ENCODE measurements around the gene B3GNT9.
A peak's percentile ranks its signal among the peaks of the same experiment; 100 is the strongest.

The B3GNT9 gene

DNA sequence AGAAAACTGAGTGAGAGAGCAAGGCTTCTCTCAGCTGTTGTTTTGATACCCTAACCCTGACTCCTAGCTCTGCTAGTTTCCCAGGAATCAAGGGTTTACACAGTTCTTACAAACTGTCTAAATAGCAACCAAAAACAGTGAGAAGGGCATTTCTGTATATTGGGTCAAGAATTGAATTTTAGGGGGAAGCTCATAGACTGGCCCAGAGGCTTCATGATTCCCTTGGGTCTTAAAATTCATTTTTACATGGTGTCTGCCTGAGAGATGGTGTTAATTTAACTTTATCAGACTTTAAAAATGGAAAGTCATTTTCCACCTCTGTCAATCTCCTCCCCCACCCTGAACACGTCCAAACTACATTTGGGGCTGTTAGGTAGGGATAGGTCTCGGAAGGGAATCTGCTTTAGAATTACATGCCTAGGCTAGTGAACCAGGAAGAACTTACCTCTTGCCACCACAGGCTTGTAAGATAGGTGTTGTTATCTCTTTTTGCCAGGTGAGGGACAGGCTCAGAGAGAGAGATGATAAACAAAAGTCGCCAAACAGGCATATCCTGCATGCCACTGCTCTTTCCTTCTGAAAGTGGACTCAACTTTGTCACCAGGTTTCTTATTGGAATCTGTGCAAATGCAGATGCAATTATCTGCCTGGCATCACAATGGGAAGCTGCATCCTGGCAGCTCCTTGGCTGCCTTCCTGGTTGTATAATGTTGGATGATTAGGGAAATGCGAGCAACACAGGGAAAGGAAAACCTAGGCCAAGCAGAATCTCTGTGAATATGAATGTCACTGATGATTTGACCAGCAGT is 38.0 kb downstream of the B3GNT9 start:
- no peak for DNase-seq (ENCODE audit: low read depth)

DNA sequence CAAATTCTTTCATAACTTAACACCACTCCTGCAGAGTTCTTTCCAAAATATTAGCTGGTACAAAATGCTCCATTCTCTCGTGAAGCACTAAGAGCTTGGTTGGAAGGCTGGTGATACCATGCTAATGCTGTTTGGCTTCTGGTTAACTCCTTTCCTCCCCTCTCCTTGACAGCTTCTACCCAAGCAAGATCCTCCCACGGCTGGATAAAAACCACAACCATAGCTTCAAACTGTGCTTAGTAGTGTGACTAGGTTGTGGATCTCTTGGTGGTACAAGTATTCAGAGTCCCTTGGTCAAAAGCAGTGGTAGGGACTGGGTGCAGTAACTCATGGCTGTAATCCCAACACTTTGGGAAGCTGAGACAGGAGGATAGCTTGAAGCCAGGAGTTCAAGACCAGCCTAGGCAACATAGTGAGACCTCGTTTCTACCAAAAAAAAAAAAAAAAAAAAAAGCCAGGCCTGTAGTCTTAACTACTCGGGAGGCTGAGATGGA is 38.8 kb downstream of the B3GNT9 start:
- DNase-seq (ENCODE audit: low read depth) = no peak

DNA sequence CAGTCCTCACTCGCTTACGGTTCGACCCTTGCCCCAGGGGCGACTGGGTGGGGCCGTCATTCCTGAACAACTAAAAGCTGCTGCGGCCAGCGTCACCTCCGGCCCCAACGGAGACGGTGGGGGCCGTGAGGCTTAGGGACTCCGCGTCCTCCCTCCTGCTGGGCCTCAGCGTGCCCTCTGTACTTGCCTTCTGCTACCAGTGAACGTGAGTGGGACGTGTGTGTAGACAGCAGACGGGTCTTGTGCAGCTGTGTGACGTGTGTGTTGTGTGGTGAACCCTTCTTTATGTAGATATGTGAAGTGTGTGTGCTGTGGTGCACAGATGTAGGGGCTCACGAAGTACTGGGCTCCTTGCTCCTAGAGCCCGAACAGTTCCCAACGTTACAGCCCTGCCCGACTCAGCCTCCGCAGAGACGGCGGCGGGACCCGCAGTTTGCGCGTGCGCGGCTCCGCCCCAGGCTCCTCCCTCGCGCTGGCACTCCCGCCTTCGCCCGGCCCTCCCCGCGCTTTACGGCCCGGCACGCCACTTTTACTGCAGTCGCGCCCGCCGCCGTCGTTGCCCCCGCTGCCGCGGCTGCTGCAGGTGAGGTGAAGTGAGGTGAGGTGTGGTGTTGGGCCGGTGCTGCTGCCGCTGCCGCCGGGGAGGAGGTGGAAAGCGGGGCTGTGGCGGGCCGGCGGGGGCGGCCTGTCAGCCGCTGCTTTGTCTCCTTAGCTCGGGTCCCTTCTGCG is 41.2 kb downstream of the B3GNT9 start, which contains the start of gene PHAF1:
PHAF1 (plus strand) TSS at position 535 of the 729 bp plus-strand sequence. CDS start 235 bp downstream, outside the sequence.
- DNase-seq (ENCODE audit: low read depth) = peak; percentile 95

DNA sequence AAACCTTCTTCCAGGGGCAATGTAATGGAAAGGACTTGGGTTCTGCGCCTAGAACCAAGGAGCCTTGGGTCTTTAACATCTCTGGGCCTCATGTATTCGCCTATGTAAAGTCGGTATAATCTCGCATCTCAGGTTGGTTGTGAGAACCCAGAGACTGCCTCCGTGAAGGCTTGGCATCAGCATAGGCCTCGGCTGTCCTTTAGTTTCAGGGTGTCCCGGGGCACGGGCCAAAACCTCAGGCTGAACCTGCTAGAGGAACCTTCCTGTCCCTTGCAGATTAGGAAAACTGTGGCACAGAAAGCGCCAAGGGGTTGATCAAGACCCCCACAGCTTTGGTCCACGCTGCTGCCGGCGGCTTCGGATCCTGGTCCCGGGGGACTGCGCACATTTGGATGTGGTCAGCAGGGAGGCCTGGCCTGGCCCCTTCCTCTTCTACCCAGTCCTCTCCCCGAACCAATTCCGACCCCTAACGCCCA is 41.8 kb downstream of the B3GNT9 start:
- DNase-seq (ENCODE audit: low read depth) = no peak

DNA sequence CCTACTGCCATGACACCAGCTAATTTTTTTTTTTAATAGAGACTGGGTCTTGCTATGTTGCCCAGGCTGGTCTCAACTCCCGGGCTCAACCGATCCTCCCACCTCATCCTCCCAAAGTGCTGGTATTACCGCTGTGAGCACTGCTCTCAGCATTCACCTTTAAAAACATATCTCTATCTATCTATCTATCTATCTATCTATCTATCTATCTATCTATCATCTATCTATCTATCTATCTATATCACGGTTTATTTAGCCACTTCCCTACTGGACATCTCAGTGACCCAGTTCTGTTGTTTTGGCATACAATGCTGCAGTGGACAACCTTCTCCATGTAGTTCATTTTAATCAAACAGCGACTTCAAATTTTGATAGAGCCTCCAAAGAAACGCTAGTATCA is 42.3 kb downstream of the B3GNT9 start:
- no peak for DNase-seq (ENCODE audit: low read depth)

DNA sequence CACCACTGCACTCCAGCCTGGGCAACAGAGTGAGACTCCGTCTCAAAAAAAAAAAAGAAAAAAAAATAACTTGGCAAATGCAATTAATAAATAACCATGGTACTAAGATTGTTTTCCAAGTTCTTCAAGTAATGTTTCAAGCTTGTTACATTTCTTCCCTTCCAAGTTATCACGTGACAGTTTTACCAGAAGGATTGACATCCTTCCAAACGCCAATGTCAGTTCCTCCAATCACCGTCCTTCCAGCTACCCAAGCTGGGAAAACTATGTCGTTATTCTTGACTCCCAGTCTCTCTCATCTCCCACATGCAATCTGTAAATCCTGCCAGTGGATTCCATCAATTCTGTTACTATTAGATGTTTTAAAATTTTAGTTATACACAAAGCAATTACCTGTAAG is 44.9 kb downstream of the B3GNT9 start:
- no peak for DNase-seq (ENCODE audit: low read depth)

DNA sequence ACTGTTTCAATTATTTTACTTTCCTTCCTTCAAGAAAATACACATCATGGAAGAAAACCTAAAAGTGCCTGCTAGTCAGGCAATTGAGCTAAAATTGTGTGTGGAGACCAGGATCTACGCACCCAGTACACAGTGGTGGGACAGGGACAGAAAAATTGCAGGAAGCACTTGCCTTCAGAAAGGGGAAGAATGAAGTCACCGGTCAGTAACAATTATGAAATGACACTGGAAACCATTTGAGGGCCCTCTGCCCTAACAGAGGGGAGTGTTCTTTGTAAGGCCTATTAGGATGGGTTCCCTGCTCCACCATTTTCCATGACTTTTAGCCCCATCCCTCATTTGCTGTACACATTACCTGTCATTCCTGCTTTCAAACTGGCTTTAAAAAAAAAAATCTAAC is 45.6 kb downstream of the B3GNT9 start:
- no peak for DNase-seq (ENCODE audit: low read depth)

DNA sequence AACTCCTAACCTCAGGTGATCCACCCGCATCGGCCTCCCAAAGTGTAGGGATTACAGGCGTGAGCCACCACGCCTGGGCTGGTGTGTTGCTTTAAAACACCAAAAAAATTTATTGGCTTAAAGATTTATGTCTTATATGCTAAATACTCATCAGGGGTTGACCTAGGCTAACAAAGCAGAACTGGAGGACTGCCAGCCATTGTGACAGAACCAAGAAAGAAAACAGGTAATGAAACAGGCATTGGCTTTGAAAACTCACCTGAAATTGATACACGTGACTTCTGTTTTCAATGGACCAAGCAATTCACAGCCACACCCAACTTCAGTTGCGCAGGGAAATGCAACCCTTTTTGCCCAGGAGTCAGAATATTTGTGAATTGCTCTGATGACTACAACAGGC is 46.0 kb downstream of the B3GNT9 start:
- DNase-seq (ENCODE audit: low read depth) = no peak

DNA sequence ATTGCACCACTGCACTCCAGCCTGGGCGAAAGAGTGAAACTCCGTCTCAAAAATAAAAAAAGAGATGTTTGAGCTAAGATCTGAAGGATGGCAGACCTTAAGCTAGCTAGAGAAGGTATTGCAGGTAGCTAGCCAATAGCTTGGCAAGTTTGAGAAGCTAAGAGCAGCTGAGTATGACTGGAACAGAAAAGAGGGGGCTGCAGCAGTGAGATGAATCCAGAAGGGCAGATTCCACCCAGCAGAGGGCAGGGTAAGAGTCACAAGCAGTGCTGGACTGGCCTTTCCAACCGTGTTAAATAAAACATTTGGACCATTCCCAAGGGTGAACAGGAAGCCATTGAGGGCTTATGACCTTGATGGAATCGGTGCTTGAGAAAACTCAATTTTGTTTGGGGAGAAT is 46.7 kb downstream of the B3GNT9 start:
- DNase-seq (ENCODE audit: low read depth) = no peak

DNA sequence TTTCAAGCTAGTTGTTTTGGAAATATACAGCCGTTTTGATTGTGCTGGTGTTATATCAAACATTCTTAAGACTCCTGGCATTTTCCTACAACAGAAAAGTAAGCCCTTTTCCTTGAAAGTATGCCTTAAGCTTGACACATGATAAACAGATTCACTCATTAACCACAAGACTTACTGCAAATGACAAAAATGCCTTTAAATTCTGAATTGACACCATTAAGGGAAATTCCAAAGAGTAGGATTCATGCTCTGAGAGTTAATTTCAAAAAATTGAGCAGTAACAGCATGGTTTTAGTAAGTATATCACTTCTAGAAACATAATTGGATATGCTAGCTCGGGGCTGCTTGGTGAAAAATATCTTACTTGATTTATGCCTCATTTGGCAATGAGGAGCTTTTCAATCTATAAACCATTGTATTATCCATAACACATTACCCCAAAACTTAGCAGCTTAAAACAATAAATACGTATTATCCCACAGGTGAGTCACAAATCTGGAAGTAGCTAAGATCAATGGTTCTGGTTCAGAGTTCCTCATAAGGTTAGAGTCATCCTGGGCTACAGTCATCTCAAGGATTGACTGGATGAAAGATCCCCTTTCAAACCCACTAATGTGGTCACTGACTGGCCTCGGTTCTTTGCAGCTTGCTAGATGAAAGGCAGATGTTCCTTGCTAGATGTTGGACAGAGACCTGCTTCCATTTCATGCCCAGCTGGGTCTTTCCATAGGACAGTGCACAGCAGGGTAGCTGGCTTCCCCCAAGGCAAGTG is 49.3 kb downstream of the B3GNT9 start:
- no peak for DNase-seq (ENCODE audit: low read depth)

DNA sequence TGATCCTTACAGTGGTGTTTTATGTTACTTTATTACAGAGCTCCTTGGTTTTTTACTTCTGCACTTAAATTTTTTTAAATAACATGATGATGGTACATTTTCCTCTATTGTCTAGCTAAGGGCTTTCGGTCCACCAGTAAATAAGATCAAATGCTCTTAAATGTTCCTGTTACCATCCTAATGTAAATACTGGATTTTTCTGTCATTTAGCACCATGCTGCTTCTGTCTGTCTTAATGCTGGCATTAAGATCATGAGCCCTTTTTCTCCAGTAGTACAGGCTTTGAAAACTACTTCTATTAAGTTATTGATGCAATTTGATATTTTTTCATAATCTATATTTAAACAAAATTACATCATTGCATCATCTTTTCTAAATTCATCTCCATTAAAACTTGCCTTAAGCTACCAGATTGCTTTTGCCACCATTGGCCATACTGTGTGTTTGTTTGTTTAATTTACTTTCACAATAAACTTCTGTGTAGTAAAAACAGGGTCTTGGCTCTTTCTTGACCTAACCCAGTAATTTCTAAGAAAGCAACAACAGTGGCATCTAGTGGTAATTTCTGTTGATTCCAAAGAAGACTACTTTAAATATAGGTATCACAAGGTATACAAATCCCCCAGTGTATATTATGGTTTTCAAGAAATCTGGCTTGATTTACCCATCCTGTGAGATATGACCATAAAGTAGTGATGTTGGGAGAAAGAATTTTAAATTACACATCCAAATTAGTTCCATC is 50.1 kb downstream of the B3GNT9 start:
- DNase-seq (ENCODE audit: low read depth) = no peak

DNA sequence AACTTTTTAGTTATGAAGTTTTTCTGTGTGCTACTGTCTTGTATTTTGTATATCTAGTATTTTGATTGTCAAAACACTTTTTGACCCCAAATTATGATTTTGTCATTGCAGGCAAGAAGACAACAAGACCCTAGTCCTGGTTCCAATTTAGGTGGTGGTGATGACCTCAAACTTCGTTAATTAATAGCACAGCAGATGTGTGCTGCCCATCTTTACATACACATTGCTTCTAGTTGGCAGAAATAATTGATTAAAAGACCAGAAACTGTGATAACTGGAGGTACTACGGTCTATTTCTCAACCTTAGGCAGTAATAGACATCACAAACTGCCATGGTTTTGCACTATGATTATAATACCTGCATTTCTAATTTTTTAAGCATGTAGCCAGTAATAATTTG is 52.2 kb downstream of the B3GNT9 start:
- DNase-seq (ENCODE audit: low read depth) = no peak
